Esophagus squamous epithelium (tissue), 4 donors: ENCODE results near the gene DMRTB1.

Source experiments
- CTCF ChIP-seq, 6 experiments: fragments of 450-650 bp in 4 of 6; fragments of 200-600 bp in 2 of 6; sonication (generic) in 2 of 6; IDR thresholded peaks; one replicate each; pipeline ENCODE4 v1.5.1; 2016 to 2019; ENCODE audit warnings: antibody characterized with exemption in 6 of 6, mild to moderate bottlenecking in 4 of 6, moderate library complexity in 4 of 6
- POLR2A ChIP-seq, 4 donors: fragments of 450-650 bp; IDR thresholded peaks; one replicate each; pipeline ENCODE4 v1.6.1; 2017; ENCODE audit warnings: antibody characterized with exemption in 4 of 4, mild to moderate bottlenecking in 4 of 4, moderate library complexity in 3 of 4

GRCh38 chr1:53439337-53440207 is 19.6 kb upstream of the DMRTB1 start:
- TF ChIP-seq CTCF (IDR thresholded peaks at IDR 0.05), result no peak
- TF ChIP-seq POLR2A (IDR thresholded peaks at IDR 0.05), result no peak
